A549 (cell line): ENCODE data around the gene FBN2. TPM values are rescaled to one million over a fixed set of nuclear protein-coding genes. Genes with fewer than 3 reads are reported as not detected.

Experiments used
- ATAC-seq, 2 experiments: fragments of 200-7000 bp in 1 of 2; fragments of >200 bp in 1 of 2; cut with Nextera tagmentation in 1 of 2; cut with Tn5 transposase in 1 of 2; 3 replicates each; pipeline versions ENCODE4 v1.8.0 to v1.9.1; 2018 to 2020; ENCODE audit warnings: mild to moderate bottlenecking in 1 of 2, moderate library complexity in 1 of 2
- CTCF ChIA-PET: fragments of 300-600 bp; sonication (Branson Sonifier 250); formaldehyde crosslinking; extraction: SDS; loops from one replicate; lab custom pipeline; 2021; ENCODE audit warnings: antibody characterized with exemption, inconsistent platforms; lab: Yijun Ruan, JAX
- POLR2A ChIA-PET: fragments of 350-600 bp; formaldehyde crosslinking; extraction: SDS; loops from one replicate; lab custom pipeline; 2021; ENCODE audit warnings: antibody characterized with exemption, inconsistent platforms; lab: Yijun Ruan, JAX
- DNase-seq, 2 experiments: peaks; one replicate each; pipeline versions ENCODE4 v3.0.0 to v3.0.0-alpha.2; 2011 to 2016; ENCODE audit warnings: low read depth in 1 of 2, low spot score in 1 of 2
- FAIRE-seq: peaks from 2 replicates; lab custom pipeline; 2011; peaks lifted over from hg19 to GRCh38; lab: Jason Lieb, UNC
- H3K27ac ChIP-seq, 2 experiments: fragments of >200 bp; sonication (Bioruptor Twin); formaldehyde crosslinking; 3 replicates each; pipeline ENCODE4 v1.5.1; 2016 to 2017
- H3K4me1 ChIP-seq: fragments of >200 bp; sonication (Bioruptor Twin); formaldehyde crosslinking; 3 replicates; pipeline ENCODE4 v1.6.1; 2016
- H3K4me2 ChIP-seq: fragments of >200 bp; sonication (Bioruptor Twin); formaldehyde crosslinking; 3 replicates; pipeline ENCODE4 v1.6.1; 2016
- H3K4me3 ChIP-seq: fragments of >200 bp; sonication (Bioruptor Twin); formaldehyde crosslinking; 3 replicates; pipeline ENCODE4 v1.5.1; 2016
- H3K9me3 ChIP-seq: fragments of >200 bp; sonication (Bioruptor Twin); formaldehyde crosslinking; 3 replicates; pipeline ENCODE4 v1.6.1; 2016
- CEBPB ChIP-seq, 2 experiments: fragments of >200 bp in 1 of 2; sonication (Bioruptor Twin) in 1 of 2; formaldehyde crosslinking in 1 of 2; IDR thresholded peaks; 2 replicates each; pipeline ENCODE4 v1.6.1; 2012 to 2016
- CHD2 ChIP-seq: fragments of 150-350 bp; IDR thresholded peaks from 2 replicates; pipeline ENCODE4 v1.6.1; 2014; ENCODE audit warnings: low read length; ENCODE audit not compliant: partially characterized antibody
- EHF ChIP-seq: fragments of 250-450 bp; sonication (Bioruptor Pico); IDR thresholded peaks from 2 replicates; pipeline ENCODE4 v1.5.0; 2020; ENCODE audit warnings: mild to moderate bottlenecking
- ELK1 ChIP-seq: fragments of 150-350 bp; IDR thresholded peaks from 2 replicates; pipeline ENCODE4 v1.6.1; 2014; ENCODE audit warnings: low read depth, mild to moderate bottlenecking, low read length
- ESRRA ChIP-seq: fragments of 150-350 bp; IDR thresholded peaks from 2 replicates; pipeline ENCODE4 v1.6.1; 2014; ENCODE audit warnings: mild to moderate bottlenecking, low read length, borderline replicate concordance
- FOSB ChIP-seq: fragments of 250-450 bp; sonication (Bioruptor Pico); IDR thresholded peaks from 2 replicates; pipeline ENCODE4 v1.5.0; 2020; ENCODE audit warnings: mild to moderate bottlenecking, moderate library complexity
- FOSL2 ChIP-seq, 2 experiments: fragments of 450-650 bp in 1 of 2; fragments of >200 bp in 1 of 2; sonication (Bioruptor Twin) in 1 of 2; formaldehyde crosslinking; IDR thresholded peaks; 2 replicates each; pipeline versions ENCODE4 v1.5.0 to v1.6.1; 2016 to 2020; ENCODE audit warnings: mild to moderate bottlenecking in 1 of 2, moderate library complexity in 1 of 2
- GATA3 ChIP-seq: IDR thresholded peaks from 2 replicates; pipeline ENCODE4 v1.6.1; 2012; ENCODE audit warnings: borderline replicate concordance
- HDAC2 ChIP-seq: fragments of 200-600 bp; sonication (generic); IDR thresholded peaks from 2 replicates; pipeline ENCODE4 v1.6.1; 2016
- HOXB13 ChIP-seq: fragments of 250-450 bp; sonication (Bioruptor Pico); IDR thresholded peaks from 2 replicates; pipeline ENCODE4 v1.5.0; 2020; ENCODE audit warnings: low read depth, mild to moderate bottlenecking, moderate library complexity
- HOXB5 ChIP-seq: fragments of 250-450 bp; sonication (Bioruptor Pico); IDR thresholded peaks from 2 replicates; pipeline ENCODE4 v1.5.0; 2020; ENCODE audit warnings: mild to moderate bottlenecking, moderate library complexity
- JUN ChIP-seq, 2 experiments: fragments of >200 bp; sonication (Bioruptor Twin); formaldehyde crosslinking; IDR thresholded peaks; 2 replicates in 1 of 2; 3 replicates in 1 of 2; pipeline ENCODE4 v1.6.1; 2016 to 2017
- KDM5A ChIP-seq: fragments of 200-600 bp; sonication (generic); IDR thresholded peaks from 2 replicates; pipeline ENCODE4 v1.6.1; 2016; ENCODE audit warnings: antibody characterized with exemption, mild to moderate bottlenecking
- MYC ChIP-seq: IDR thresholded peaks from 2 replicates; pipeline ENCODE4 v1.6.1; 2012; ENCODE audit warnings: mild to moderate bottlenecking, inconsistent platforms, low read length, improper control_type of control experiment, borderline replicate concordance
- POLR2AphosphoS2 ChIP-seq: conservative IDR thresholded peaks from 2 replicates; pipeline ENCODE4 v1.6.1; 2012; ENCODE audit warnings: low read length, improper control_type of control experiment, inconsistent platforms
- RAD21 ChIP-seq, 2 experiments: fragments of >200 bp in 1 of 2; sonication (Bioruptor Twin) in 1 of 2; formaldehyde crosslinking in 1 of 2; IDR thresholded peaks in 1 of 2; conservative IDR thresholded peaks in 1 of 2; 2 replicates in 1 of 2; 3 replicates in 1 of 2; pipeline ENCODE4 v1.6.1; 2012 to 2018; ENCODE audit warnings: inconsistent platforms in 1 of 2
- RCOR1 ChIP-seq: fragments of 150-350 bp; IDR thresholded peaks from 2 replicates; pipeline ENCODE4 v1.6.1; 2014; ENCODE audit warnings: antibody characterized with exemption, low read length, low read depth
- REST ChIP-seq: fragments of 200-600 bp; sonication (generic); IDR thresholded peaks from 2 replicates; pipeline ENCODE4 v1.6.1; 2016; ENCODE audit warnings: antibody characterized with exemption, mild to moderate bottlenecking, moderate library complexity
- RFX5 ChIP-seq: fragments of 450-650 bp; IDR thresholded peaks from 2 replicates; pipeline ENCODE4 v1.7.1; 2014; ENCODE audit warnings: antibody characterized with exemption, mild to moderate bottlenecking, moderate library complexity
- TFCP2L1 ChIP-seq: fragments of 250-450 bp; sonication (Bioruptor Pico); IDR thresholded peaks from 2 replicates; pipeline ENCODE4 v1.5.0; 2021; ENCODE audit warnings: mild to moderate bottlenecking
- USF2 ChIP-seq: fragments of 450-650 bp; IDR thresholded peaks from 2 replicates; pipeline ENCODE4 v1.6.1; 2014; ENCODE audit warnings: antibody characterized with exemption
- ZFP36 ChIP-seq: fragments of 450-650 bp; IDR thresholded peaks from 2 replicates; pipeline ENCODE4 v1.6.1; 2014; ENCODE audit warnings: borderline replicate concordance; ENCODE audit not compliant: partially characterized antibody
- ZNF302 ChIP-seq: fragments of 250-450 bp; sonication (Bioruptor Pico); IDR thresholded peaks from 2 replicates; pipeline ENCODE4 v1.9.0; 2021; ENCODE audit warnings: inconsistent platforms, mild to moderate bottlenecking, moderate library complexity
- ZSCAN20 ChIP-seq: fragments of 250-450 bp; sonication (Bioruptor Pico); IDR thresholded peaks from 2 replicates; pipeline ENCODE4 v1.8.0; 2022; ENCODE audit warnings: mild to moderate bottlenecking, moderate library complexity
- WGBS: methylation state at CpG from one replicate; pipeline ENCODE4 v1.1.6; 2017; ENCODE audit errors: missing lambda C conversion rate; 5-methylcytosine and 5-hydroxymethylcytosine counted together
- polyA plus RNA-seq, 4 experiments: library from polyadenylated mRNA; depleted of rRNA in 3 of 4; stranded (reverse); fragments of >200 nt; fragmentation: RNase III in 1 of 4; extraction: RNeasy Plus Mini Kit Qiagen cat#74134 plus additional on column Dnase treatment in 1 of 4; gene quantifications; 2 replicates in 3 of 4; 3 replicates in 1 of 4; pipeline ENCODE4 v1.2.3, GENCODE V29; 2011 to 2017

The FBN2 gene
- polyA plus RNA-seq, 2 of the 4 experiments (the other 2 are of a cell fraction): 22.2 to 22.7 TPM

- TF ChIP-seq REST (no peak), CEBPB (IDR thresholded peaks at IDR 0.05) (no peak), ZSCAN20 (no peak), FOSL2 (IDR thresholded peaks at IDR 0.05) (no peak), FOSL2 (CRISPR knock-in tag; IDR thresholded peaks at IDR 0.05) (no peak)
- TF ChIP-seq, all 56 proteins: peak for 0
Measured at GRCh38 chr5:128376577-128376976, 161.5 kb downstream of the FBN2 start (continued).

- Histone ChIP-seq H3K9me3 (no peaks in the 10 kb centered on the region), H3K4me2 (no peak overlapping the region), H3K4me1 (no peaks in the 10 kb centered on the region), H3K27ac (no peak overlapping the region), H3K4me3 (no peak overlapping the region)
- ATAC-seq (no peak), FAIRE-seq (no peak), DNase-seq (no peak)
- CTCF ChIA-PET: no interaction called here
- POLR2A ChIA-PET: no interaction called here
- no peak for TF ChIP-seq HOXB13 (CRISPR knock-in tag)
- WGBS: 80% methylated on average over 3 of the region's 3 CpGs
Measured at GRCh38 chr5:128366147-128366546, 171.9 kb downstream of the FBN2 start.

GRCh38 chr5:128362370-128362769 lies 175.7 kb downstream of the FBN2 start:
- no peak for FAIRE-seq
- POLR2A ChIA-PET: no interaction called here
- no peak for ATAC-seq
- Histone ChIP-seq H3K4me2 (no peak overlapping the region), H3K4me3 (no peak overlapping the region), H3K9me3 (no peaks in the 10 kb centered on the region), H3K27ac (no peak overlapping the region), H3K4me1 (no peaks in the 10 kb centered on the region)
- 53% methylated on average over 4 of the region's 4 CpGs for WGBS
- no peak for DNase-seq
- TF ChIP-seq CHD2: no peak
- no peak for TF ChIP-seq MYC
- no peak for TF ChIP-seq ESRRA
- TF ChIP-seq ZSCAN20: no peak
- no peak for TF ChIP-seq GATA3
- TF ChIP-seq ZFP36: no peak
- CTCF ChIA-PET: no interaction called here

- no peak for TF ChIP-seq USF2
- TF ChIP-seq RCOR1: no peak
- no peak for TF ChIP-seq RFX5
- TF ChIP-seq ELK1: no peak
- TF ChIP-seq RAD21 (conservative IDR thresholded peaks at IDR 0.05 in 1 of 2, IDR thresholded peaks at IDR 0.05 in 1 of 2): no peak
- TF ChIP-seq FOSB: no peak
- TF ChIP-seq ZNF302 (CRISPR knock-in tag): no peak
- no peak for TF ChIP-seq TFCP2L1 (CRISPR knock-in tag)
- TF ChIP-seq HDAC2: no peak
- no peak for TF ChIP-seq HOXB5 (CRISPR knock-in tag)
- no peak for TF ChIP-seq JUN (IDR thresholded peaks at IDR 0.05)
- no peak for TF ChIP-seq ESRRA
- TF ChIP-seq KDM5A: no peak
- no peak for TF ChIP-seq POLR2AphosphoS2
- no peak for TF ChIP-seq EHF
- no peaks in the 10 kb centered on the region for H3K4me1 ChIP-seq
- no peaks in the 10 kb centered on the region for H3K9me3 ChIP-seq
- POLR2A ChIA-PET: no interaction called here
- H3K4me2 ChIP-seq: no peak overlapping the region
- H3K27ac ChIP-seq: no peak overlapping the region
- 97% methylated on average over 1 of the region's 1 CpG for WGBS
- ATAC-seq (no peak), FAIRE-seq (no peak), DNase-seq (no peak)
- H3K4me3 ChIP-seq: no peak overlapping the region
- CTCF ChIA-PET: no interaction called here
Measured at GRCh38 chr5:128358826-128359225, 179.2 kb downstream of the FBN2 start.
